Epithelial cell of esophagus (primary cell): ENCODE results near the gene IAPP.

ENCODE experiments used
- DNase-seq: peaks from one replicate; pipeline ENCODE4 v3.0.0; 2010; ENCODE audit warnings: low read depth
- H3K4me3 ChIP-seq: 2 replicates; pipeline ENCODE4 v1.5.1; 2011; ENCODE audit warnings: mild to moderate bottlenecking, low read length, control low read depth
- TF ChIP-seq, protein P1 (sequence below): IDR thresholded peaks from 2 replicates; pipeline ENCODE4 v1.5.1; 2011; ENCODE audit warnings: low read depth, mild to moderate bottlenecking, low read length, control low read depth, inconsistent platforms; ENCODE audit not compliant: insufficient read depth; ENCODE audit errors: missing control alignments

The IAPP gene

GRCh38 chr12:21337453-21337852, 35.2 kb upstream of the IAPP start:
- H3K4me3 ChIP-seq: no peak overlapping the region
- TF ChIP-seq, protein P1, sequence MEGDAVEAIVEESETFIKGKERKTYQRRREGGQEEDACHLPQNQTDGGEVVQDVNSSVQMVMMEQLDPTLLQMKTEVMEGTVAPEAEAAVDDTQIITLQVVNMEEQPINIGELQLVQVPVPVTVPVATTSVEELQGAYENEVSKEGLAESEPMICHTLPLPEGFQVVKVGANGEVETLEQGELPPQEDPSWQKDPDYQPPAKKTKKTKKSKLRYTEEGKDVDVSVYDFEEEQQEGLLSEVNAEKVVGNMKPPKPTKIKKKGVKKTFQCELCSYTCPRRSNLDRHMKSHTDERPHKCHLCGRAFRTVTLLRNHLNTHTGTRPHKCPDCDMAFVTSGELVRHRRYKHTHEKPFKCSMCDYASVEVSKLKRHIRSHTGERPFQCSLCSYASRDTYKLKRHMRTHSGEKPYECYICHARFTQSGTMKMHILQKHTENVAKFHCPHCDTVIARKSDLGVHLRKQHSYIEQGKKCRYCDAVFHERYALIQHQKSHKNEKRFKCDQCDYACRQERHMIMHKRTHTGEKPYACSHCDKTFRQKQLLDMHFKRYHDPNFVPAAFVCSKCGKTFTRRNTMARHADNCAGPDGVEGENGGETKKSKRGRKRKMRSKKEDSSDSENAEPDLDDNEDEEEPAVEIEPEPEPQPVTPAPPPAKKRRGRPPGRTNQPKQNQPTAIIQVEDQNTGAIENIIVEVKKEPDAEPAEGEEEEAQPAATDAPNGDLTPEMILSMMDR: no peak

DNA sequence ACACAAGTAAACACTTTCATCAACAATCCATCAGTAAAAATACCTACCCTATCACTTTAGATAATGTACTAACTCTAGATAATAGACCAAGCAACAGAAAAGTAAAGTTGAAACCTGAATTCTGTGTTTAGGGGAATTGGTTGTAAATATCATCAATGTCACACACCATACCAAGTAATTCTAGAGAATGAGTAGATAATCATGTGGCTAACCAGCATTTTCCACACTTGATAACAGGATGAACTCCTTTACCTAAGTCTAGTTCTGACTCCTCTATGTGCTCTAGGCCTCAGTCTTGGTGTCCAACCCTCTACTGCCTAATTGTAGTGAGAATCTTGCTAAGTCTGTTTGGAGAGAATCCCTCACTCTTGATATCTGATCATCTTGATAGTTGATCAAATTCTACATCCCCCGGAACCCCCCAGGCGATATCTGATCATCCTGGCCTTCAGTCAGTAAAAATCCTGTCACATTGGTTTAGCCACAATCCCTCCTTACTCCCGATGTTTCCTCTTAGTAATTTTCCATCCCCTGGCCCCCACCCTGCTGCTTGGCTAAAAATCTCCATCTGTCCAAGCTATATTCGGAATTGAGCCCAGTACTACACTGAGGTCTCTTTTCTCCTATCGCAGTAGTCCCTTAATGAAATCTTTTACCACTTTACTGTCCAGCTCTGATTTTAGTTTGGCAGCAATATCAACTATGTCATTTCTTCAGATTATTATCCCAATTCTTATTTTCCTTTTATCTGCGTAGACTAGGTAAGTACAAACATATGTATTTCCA, 34.5 kb upstream of the IAPP start:
- DNase-seq: no peak
- TF ChIP-seq, protein P1: no peak
- no peak overlapping the region for H3K4me3 ChIP-seq

More at GRCh38 chr12:21337453-21337852, 35.2 kb upstream of the IAPP start:
- DNase-seq: no peak

DNA sequence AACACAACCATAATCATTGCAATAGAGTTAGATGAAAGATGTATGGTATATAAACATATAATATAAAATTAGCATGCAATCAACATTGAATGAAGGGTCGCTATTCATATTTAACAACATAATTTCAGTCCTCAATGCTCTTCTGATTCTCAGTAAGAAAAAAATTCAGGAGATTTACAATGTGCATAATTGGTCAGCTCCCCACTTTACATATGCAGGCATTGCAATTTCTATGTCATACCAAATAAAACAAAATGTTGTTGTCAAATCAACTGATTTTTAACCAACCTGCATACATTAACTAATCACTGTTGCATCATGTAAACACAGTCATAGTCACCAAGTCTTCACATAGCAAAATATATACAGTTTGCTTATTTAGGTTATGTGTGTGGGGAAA, 32.8 kb upstream of the IAPP start:
- no peak for DNase-seq
- TF ChIP-seq, protein P1: no peak
- no peak overlapping the region for H3K4me3 ChIP-seq

GRCh38 chr12:21340403-21340802, 32.3 kb upstream of the IAPP start:
- TF ChIP-seq, protein P1: no peak
- no peak for DNase-seq
- no peak overlapping the region for H3K4me3 ChIP-seq

DNA sequence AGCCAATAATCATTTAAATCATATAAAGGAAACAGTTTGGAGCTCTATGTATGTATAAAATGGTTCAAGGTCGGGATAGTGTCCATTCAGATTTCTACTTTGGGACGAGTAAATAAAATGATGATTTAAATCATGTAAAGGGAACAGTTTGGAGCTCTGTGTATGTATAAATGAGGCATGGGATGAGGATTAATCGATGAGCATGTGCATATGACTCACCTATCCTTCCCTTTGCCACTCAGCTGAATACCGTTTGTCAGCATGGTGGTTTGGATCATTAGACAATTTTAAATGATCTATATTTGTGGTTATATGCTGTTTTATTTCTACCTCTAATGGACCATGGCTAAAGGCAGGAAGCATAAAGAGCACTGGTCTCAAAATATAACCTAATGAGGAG, 30.9 kb upstream of the IAPP start:
- no peak overlapping the region for H3K4me3 ChIP-seq
- no peak for DNase-seq
- TF ChIP-seq, protein P1: no peak

- no peak for DNase-seq
- TF ChIP-seq, protein P1: no peak
- no peak overlapping the region for H3K4me3 ChIP-seq
Observed at GRCh38 chr12:21343636-21344035, 29.1 kb upstream of the IAPP start.

DNA sequence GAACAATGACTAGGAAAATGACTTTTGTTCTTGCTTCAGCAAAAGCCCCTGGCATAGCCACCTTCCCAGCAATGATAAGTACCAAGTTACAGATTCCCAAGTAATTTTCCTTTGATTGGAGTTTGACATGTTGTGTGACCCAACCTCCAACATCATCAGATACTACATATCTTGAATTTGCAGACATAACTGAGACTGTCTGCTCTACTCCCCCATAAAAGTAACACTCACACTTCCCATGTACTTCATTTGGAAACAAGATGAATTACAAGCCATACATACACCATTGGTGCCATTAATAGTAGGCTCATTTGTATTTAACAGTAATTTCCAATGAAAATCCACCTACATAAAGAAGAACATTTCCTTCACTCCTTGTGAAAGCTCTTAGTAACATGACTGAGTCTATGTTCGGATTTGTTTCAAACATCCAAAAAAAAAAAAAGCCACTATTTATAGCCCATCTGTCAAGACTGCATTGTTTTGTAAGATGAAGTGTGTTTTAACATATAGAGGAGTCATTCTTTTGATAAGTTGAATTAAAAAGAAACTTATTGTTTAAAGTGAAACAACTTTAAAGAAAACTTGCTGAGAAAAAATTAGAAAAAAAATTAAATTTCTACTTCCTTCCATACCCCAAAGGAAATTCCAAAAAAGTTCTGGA, 26.0 kb upstream of the IAPP start:
- DNase-seq: no peak
- TF ChIP-seq, protein P1: no peak
- no peak overlapping the region for H3K4me3 ChIP-seq
